ENCODE results near the gene ACTBL2. TPM values are rescaled to one million over a fixed set of nuclear protein-coding genes. Genes with fewer than 3 reads are reported as not detected.

The ACTBL2 gene
- total RNA-seq, 2 experiments from 2014 or later, result not detected

DNA sequence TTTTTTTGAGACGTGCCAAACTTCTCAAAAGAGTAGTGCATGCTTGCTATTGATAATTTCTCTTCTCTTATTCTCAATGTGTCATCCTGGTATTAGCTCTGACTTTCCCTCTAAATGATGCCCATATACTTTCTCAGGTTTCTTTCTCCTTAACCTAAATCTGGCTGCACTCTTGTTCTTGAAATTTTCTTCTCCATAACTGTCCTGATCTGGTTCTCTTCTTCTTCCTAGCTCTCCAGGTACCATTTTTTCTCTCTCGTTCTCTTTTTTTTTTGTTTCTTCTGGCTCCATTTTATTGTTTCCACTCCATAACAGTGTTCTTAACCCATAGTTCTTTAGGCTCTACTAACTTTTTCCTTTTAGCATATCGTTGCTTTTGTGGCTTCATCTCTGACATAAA lies 47.9 kb downstream of the ACTBL2 start:
- no peaks in the 10 kb centered on the region for H3K36me3 Mint-ChIP-seq
- no peak overlapping the region for H3K27ac Mint-ChIP-seq
- no peaks in the 10 kb centered on the region for H3K9me3 Mint-ChIP-seq (ENCODE audit: low read depth)
- no peak for DNase-seq
- no peaks in the 10 kb centered on the region for H3K4me1 Mint-ChIP-seq
- CTCF ChIA-PET, result interaction anchor here (1.5 kb wide), 1 partner anchor 12 kb away, joined by 3 read pairs; no protein-coding TSS in a partner anchor
- ATAC-seq, result no peak
- no peak overlapping the region for H3K4me3 Mint-ChIP-seq
- peaks cover 5% of the 10 kb centered on the region for H3K27me3 Mint-ChIP-seq

- ATAC-seq (no peak), DNase-seq (no peak)
- CTCF ChIA-PET, result no interaction called here
- Mint-ChIP-seq H3K4me3 (no peak overlapping the region), H3K36me3 (no peaks in the 10 kb centered on the region), H3K9me3 (ENCODE audit: low read depth) (no peaks in the 10 kb centered on the region), H3K27ac (no peak overlapping the region), H3K4me1 (no peaks in the 10 kb centered on the region), H3K27me3 (peaks cover 5% of the 10 kb centered on the region)
Observed at GRCh38 chr5:57434227-57434640, 48.4 kb downstream of the ACTBL2 start.

- DNase-seq (no peak), ATAC-seq (no peak)
- CTCF ChIA-PET, result no interaction called here
- H3K4me1 Mint-ChIP-seq, result no peaks in the 10 kb centered on the region
- H3K27me3 Mint-ChIP-seq, result peaks cover 5% of the 10 kb centered on the region
- no peaks in the 10 kb centered on the region for H3K36me3 Mint-ChIP-seq
- H3K9me3 Mint-ChIP-seq (ENCODE audit: low read depth), result no peaks in the 10 kb centered on the region
- H3K27ac Mint-ChIP-seq, result no peak overlapping the region
- H3K4me3 Mint-ChIP-seq, result no peak overlapping the region
Observed at GRCh38 chr5:57432876-57433275, 49.7 kb downstream of the ACTBL2 start.

DNA sequence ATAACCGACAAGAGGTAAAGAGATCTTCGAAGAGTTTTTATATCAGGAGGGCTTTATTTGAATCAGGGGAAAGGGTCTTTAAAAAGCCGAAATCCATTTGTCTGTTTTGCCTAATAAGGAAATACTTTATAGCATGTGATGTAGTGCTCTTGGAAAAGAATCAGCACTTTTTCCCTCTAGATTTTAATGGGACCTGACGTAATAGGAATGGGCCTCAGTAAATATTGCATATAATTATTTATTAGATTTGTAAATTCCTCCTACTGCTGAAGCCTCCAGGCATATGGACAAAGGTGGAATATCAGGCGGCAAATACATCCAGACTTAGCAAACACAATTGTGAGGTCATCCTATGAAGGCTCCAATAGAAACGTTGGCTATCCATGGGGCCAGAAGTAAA lies 50.9 kb downstream of the ACTBL2 start:
- Mint-ChIP-seq H3K27me3 (peaks cover 5% of the 10 kb centered on the region), H3K4me1 (no peaks in the 10 kb centered on the region), H3K36me3 (no peaks in the 10 kb centered on the region), H3K27ac (no peak overlapping the region), H3K4me3 (no peak overlapping the region), H3K9me3 (ENCODE audit: low read depth) (no peaks in the 10 kb centered on the region)
- CTCF ChIA-PET, result no interaction called here
- DNase-seq (no peak), ATAC-seq (no peak)

All from activated CD8-positive, alpha-beta memory T cell treated with anti-CD3 and anti-CD28 coated beads, Interleukin-2, amount 10 ng/mL, durations not matched to agents 7 days and 5 days (primary cell).